Endothelial cell of umbilical vein (primary cell): Measurements from ENCODE around the gene CENPP. TPM values are rescaled to one million over a fixed set of nuclear protein-coding genes. Genes with fewer than 3 reads are reported as not detected.

Source experiments
- BruUV-seq: library from RNA; stranded (reverse); fragments of 400-500 nt; replicated peaks from 2 replicates; lab custom pipeline; 2021; lab: Mats Ljungman, UMichigan
- CTCF ChIA-PET: fragments of 300-600, 350-600 bp; sonication (Branson Sonifier 250); formaldehyde crosslinking; loops from one replicate; lab custom pipeline; 2021; ENCODE audit warnings: antibody characterized with exemption, inconsistent platforms; lab: Charles Lee
- POLR2A ChIA-PET: fragments of 300-600, 350-600 bp; sonication (Branson Sonifier 250); formaldehyde crosslinking; loops from one replicate; lab custom pipeline; 2021; ENCODE audit warnings: antibody characterized with exemption, inconsistent platforms; lab: Charles Lee
- DNase-seq: peaks from one replicate; pipeline ENCODE4 v3.0.0-alpha.2; 2011; ENCODE audit warnings: low read depth, low spot score
- FAIRE-seq: peaks from 2 replicates; lab custom pipeline; 2011; peaks lifted over from hg19 to GRCh38; lab: Jason Lieb, UNC
- H2AFZ ChIP-seq: 2 replicates; pipeline ENCODE4 v1.6.0; 2012; ENCODE audit warnings: low read depth, low read length, control low read depth, inconsistent platforms
- H3K27ac ChIP-seq: 2 replicates; pipeline ENCODE4 v1.5.1; 2011; ENCODE audit warnings: low read depth, mild to moderate bottlenecking, control low read depth, low read length, moderate library complexity; ENCODE audit not compliant: insufficient read depth
- H3K27me3 ChIP-seq, 2 experiments: 2 replicates each; pipeline versions ENCODE4 v1.6.0 to v1.6.1; 2011; ENCODE audit warnings: low read length in 2 of 2, mixed read lengths in 1 of 2; ENCODE audit not compliant: control insufficient read depth in 2 of 2, insufficient read depth in 2 of 2
- H3K36me3 ChIP-seq, 2 experiments: 2 replicates in 1 of 2; 3 replicates in 1 of 2; pipeline ENCODE4 v1.5.1; 2011; ENCODE audit warnings: low read length in 2 of 2, mild to moderate bottlenecking in 1 of 2, moderate library complexity in 1 of 2; ENCODE audit not compliant: control insufficient read depth in 2 of 2, insufficient read depth in 2 of 2; ENCODE audit errors: extremely low read depth in 1 of 2
- H3K4me1 ChIP-seq: 3 replicates; pipeline ENCODE4 v1.5.1; 2011; ENCODE audit warnings: mild to moderate bottlenecking, low read length; ENCODE audit not compliant: control insufficient read depth, insufficient read depth; ENCODE audit errors: extremely low read depth
- H3K4me2 ChIP-seq: 2 replicates; pipeline ENCODE4 v1.6.1; 2011; ENCODE audit warnings: low read length, control low read depth, mixed read lengths; ENCODE audit not compliant: insufficient read depth
- H3K4me3 ChIP-seq, 3 experiments: fragments of 200-600 bp in 1 of 3; sonication (generic), shearing (Covaris generic) in 1 of 3; replicated peaks in 1 of 3; 2 replicates each; pipeline ENCODE4 v1.5.1; 2011 to 2016; ENCODE audit warnings: control low read depth in 3 of 3, low read length in 3 of 3, mild to moderate bottlenecking in 2 of 3, inconsistent platforms in 1 of 3, low read depth in 1 of 3, moderate library complexity in 1 of 3; ENCODE audit not compliant: insufficient read depth in 1 of 3
- H3K79me2 ChIP-seq: 2 replicates; pipeline ENCODE4 v1.6.0; 2012; ENCODE audit warnings: low read length, inconsistent platforms; ENCODE audit not compliant: control insufficient read depth, insufficient read depth
- H3K9ac ChIP-seq: replicated peaks from 2 replicates; pipeline ENCODE3; 2011; ENCODE audit warnings: low read length, control low read depth; ENCODE audit not compliant: insufficient read depth; ENCODE audit errors: extremely low read depth
- H3K9me1 ChIP-seq: replicated peaks from 3 replicates; pipeline ENCODE4 v1.6.0; 2011; ENCODE audit warnings: mild to moderate bottlenecking, low read length; ENCODE audit not compliant: control insufficient read depth, insufficient read depth; ENCODE audit errors: extremely low read depth
- H3K9me3 ChIP-seq: replicated peaks from 2 replicates; pipeline ENCODE4 v1.5.1; 2012; ENCODE audit warnings: low read length, inconsistent platforms; ENCODE audit not compliant: control insufficient read depth, insufficient read depth
- H4K20me1 ChIP-seq: replicated peaks from 2 replicates; pipeline ENCODE3; 2011; ENCODE audit warnings: mild to moderate bottlenecking, low read length; ENCODE audit not compliant: control insufficient read depth, insufficient read depth; ENCODE audit errors: extremely low read depth
- EZH2 ChIP-seq: IDR thresholded peaks from 2 replicates; pipeline ENCODE4 v1.6.1; 2012; ENCODE audit warnings: borderline replicate concordance, low read depth, mild to moderate bottlenecking, moderate library complexity, low read length, inconsistent platforms; ENCODE audit not compliant: severe bottlenecking
- FOS ChIP-seq: IDR thresholded peaks from 2 replicates; pipeline ENCODE4 v1.6.1; 2011; ENCODE audit warnings: mild to moderate bottlenecking, low read length, moderate library complexity, borderline replicate concordance; ENCODE audit not compliant: insufficient read depth
- GATA2 ChIP-seq: IDR thresholded peaks from 2 replicates; pipeline ENCODE4 v1.7.0; 2011; ENCODE audit warnings: low read depth, mild to moderate bottlenecking, moderate library complexity, mixed read lengths, low read length; ENCODE audit not compliant: insufficient read length, insufficient read depth
- JUN ChIP-seq: IDR thresholded peaks from 2 replicates; pipeline ENCODE4 v1.6.1; 2011; ENCODE audit warnings: borderline replicate concordance, low read depth; ENCODE audit not compliant: insufficient read length, insufficient read depth
- MYC ChIP-seq: IDR thresholded peaks from one replicate; pipeline ENCODE4 v1.6.1; 2011; ENCODE audit warnings: mild to moderate bottlenecking, low read depth, low read length
- POLR2A ChIP-seq: IDR thresholded peaks from 2 replicates; pipeline ENCODE4 v1.6.1; 2012; ENCODE audit warnings: low read depth, mild to moderate bottlenecking, control low read depth, low read length
- POLR2AphosphoS5 ChIP-seq: IDR thresholded peaks from 2 replicates; pipeline ENCODE4 v1.6.1; 2012; ENCODE audit warnings: low read depth, mild to moderate bottlenecking, control low read depth, low read length, moderate library complexity; ENCODE audit not compliant: insufficient read depth
- dilution Hi-C: fragments of 300-500 bp; cut with MboI; formaldehyde crosslinking; loops from one replicate; pipeline ENCODE4 v1.15.0; 2019; ENCODE audit warnings: low sequenced_read_pairs; ENCODE audit not compliant: extremely low pct_ligation_motif_present
- intact Hi-C: fragments of 100-400 bp; cut with micrococcal nuclease; formaldehyde crosslinking; loops from one replicate; pipeline ENCODE4 v1.10.0; 2022
- polyA plus RNA-seq, 4 experiments: library from polyadenylated mRNA; depleted of rRNA in 3 of 4; stranded (reverse) in 3 of 4; unstranded in 1 of 4; fragments of >200 nt; gene quantifications; 2 replicates each; pipeline versions ENCODE4 v1.2.1 to v1.2.3, GENCODE V29; 2011 to 2012; ENCODE audit warnings: missing spikeins in 1 of 4
- total RNA-seq: library from RNA; stranded (reverse); gene quantifications from 2 replicates; pipeline ENCODE4 v1.2.3, GENCODE V29; 2021
- TF ChIP-seq, protein P1 (sequence below), 2 donors: IDR thresholded peaks; 1 replicate in 1 of 2; 2 replicates in 1 of 2; pipeline ENCODE4 v1.5.1; 2011; ENCODE audit warnings: low read length in 2 of 2, mild to moderate bottlenecking in 2 of 2, moderate library complexity in 2 of 2, control low read depth in 1 of 2, inconsistent platforms in 1 of 2, low read depth in 1 of 2; ENCODE audit not compliant: insufficient read depth in 1 of 2; ENCODE audit errors: extremely low read depth in 1 of 2
- TF ChIP-seq, protein P2 (sequence below): IDR thresholded peaks from 2 replicates; pipeline ENCODE4 v1.6.1; 2011; ENCODE audit not compliant: insufficient read depth, insufficient read length

CENPP gene
- total and polyA plus RNA-seq, 2 donors (not counting 3 experiments of a cell fraction or from before 2014, with no cell fraction given), result 1.2 to 12.0 TPM

DNA sequence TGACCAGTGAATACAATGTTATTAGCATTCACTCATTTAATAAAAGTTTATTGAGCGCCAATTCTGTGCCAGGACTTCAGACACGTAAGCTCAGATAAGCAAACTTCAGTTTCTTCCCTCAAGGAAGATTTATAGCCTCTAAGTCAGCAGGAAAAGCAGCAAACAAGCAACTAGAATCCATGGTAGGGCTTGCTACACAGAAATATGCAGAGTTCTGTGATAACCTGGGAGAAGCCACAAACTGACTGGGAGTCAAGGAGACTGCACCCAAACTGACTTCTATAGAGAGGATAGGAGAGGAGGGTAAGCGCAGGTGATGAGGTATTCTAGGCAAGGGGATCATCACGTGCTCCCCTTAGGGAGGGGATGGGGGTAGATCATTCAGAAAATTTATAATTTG, 80.1 kb downstream of the CENPP start:
- H3K4me2 ChIP-seq, result no peak overlapping the region
- CTCF ChIA-PET, result interaction anchor here (1.2 to 2.1 kb wide), 2 partner anchors 19 to 78 kb away, joined by 4 to 5 read pairs; no protein-coding TSS in a partner anchor
- H3K4me1 ChIP-seq, result no peaks in the 10 kb centered on the region
- H2AFZ ChIP-seq, result no peak overlapping the region
- no TSS peak for BruUV-seq
- H3K9me1 ChIP-seq, result no peaks in the 10 kb centered on the region
- no peaks in the 10 kb centered on the region for H4K20me1 ChIP-seq
- no peaks in the 10 kb centered on the region for H3K36me3 ChIP-seq
- H3K9ac ChIP-seq, result no peak overlapping the region
- H3K27ac ChIP-seq, result no peak overlapping the region
- POLR2A ChIA-PET, result no interaction called here
- FAIRE-seq, result no peak
- intact Hi-C loops (no loop called here), dilution Hi-C loops (no loop called here)
- no peaks in the 10 kb centered on the region for H3K27me3 ChIP-seq
- no peaks in the 10 kb centered on the region for H3K79me2 ChIP-seq
- no peak for DNase-seq
- no peak overlapping the region for H3K4me3 ChIP-seq
- H3K9me3 ChIP-seq, result no peaks in the 10 kb centered on the region
- TF ChIP-seq EZH2, result no peak
- no peak for TF ChIP-seq POLR2AphosphoS5
- no peak for TF ChIP-seq MYC
- TF ChIP-seq, protein P1, sequence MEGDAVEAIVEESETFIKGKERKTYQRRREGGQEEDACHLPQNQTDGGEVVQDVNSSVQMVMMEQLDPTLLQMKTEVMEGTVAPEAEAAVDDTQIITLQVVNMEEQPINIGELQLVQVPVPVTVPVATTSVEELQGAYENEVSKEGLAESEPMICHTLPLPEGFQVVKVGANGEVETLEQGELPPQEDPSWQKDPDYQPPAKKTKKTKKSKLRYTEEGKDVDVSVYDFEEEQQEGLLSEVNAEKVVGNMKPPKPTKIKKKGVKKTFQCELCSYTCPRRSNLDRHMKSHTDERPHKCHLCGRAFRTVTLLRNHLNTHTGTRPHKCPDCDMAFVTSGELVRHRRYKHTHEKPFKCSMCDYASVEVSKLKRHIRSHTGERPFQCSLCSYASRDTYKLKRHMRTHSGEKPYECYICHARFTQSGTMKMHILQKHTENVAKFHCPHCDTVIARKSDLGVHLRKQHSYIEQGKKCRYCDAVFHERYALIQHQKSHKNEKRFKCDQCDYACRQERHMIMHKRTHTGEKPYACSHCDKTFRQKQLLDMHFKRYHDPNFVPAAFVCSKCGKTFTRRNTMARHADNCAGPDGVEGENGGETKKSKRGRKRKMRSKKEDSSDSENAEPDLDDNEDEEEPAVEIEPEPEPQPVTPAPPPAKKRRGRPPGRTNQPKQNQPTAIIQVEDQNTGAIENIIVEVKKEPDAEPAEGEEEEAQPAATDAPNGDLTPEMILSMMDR (IDR thresholded peaks at IDR 0.05; ENCODE audit: extremely low read depth in 1 of 2, insufficient read depth in 1 of 2, low read depth in 1 of 2, low read length in 2 of 2), result no peak
- TF ChIP-seq, protein P2, sequence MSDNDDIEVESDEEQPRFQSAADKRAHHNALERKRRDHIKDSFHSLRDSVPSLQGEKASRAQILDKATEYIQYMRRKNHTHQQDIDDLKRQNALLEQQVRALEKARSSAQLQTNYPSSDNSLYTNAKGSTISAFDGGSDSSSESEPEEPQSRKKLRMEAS, result no peak
- TF ChIP-seq FOS, result no peak
- no peak for TF ChIP-seq POLR2A
- TF ChIP-seq GATA2, result no peak
- TF ChIP-seq JUN, result no peak
